ENCODE measurements around the gene STXBP4.

Gene STXBP4

DNA sequence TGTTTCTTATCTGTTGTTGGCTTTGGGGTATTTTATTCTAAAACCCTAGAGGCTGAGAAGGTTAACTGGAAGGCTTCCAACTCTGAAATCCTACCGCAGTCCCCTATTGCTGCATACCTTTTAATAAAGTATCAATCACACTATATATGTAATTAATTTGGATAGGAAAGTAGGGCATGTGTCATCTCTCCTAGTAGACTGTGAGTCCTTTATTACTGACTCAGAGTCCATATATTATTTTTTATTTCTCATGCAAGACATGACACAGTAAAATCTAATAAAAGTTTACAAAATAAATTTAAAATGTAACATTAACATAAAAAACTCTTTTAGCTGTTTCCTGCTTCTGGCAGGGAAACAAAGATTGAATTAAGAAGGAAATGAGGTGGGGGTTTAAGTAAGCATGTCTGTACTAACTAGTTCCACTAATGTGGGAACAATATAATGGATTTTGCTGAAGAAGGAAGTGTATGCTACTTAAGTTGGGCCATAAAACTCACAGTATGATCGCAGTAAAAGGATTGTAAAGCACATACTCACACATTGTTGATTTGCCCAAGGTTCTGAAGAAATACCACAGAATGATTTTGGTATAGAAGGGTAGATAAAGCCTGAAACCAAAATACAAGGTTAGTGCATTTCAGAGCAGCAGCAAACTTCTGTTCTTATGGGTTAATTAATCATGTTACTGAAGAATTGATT lies 198.6 kb downstream of the STXBP4 start:
- in situ Hi-C loops (cut with HindIII; ENCODE audit: low pct_ligation_motif_present, low sequenced_read_pairs), result no loop called here
- Histone ChIP-seq H3K27me3 (replicated peaks) (no peaks in the 10 kb centered on the region), H3K27ac (no peak overlapping the region), H3K4me3 (ENCODE audit: low read depth, low read length) (no peak overlapping the region), H3K36me3 (replicated peaks) (no peaks in the 10 kb centered on the region)
- no peak for DNase-seq
- TF ChIP-seq, protein P1, sequence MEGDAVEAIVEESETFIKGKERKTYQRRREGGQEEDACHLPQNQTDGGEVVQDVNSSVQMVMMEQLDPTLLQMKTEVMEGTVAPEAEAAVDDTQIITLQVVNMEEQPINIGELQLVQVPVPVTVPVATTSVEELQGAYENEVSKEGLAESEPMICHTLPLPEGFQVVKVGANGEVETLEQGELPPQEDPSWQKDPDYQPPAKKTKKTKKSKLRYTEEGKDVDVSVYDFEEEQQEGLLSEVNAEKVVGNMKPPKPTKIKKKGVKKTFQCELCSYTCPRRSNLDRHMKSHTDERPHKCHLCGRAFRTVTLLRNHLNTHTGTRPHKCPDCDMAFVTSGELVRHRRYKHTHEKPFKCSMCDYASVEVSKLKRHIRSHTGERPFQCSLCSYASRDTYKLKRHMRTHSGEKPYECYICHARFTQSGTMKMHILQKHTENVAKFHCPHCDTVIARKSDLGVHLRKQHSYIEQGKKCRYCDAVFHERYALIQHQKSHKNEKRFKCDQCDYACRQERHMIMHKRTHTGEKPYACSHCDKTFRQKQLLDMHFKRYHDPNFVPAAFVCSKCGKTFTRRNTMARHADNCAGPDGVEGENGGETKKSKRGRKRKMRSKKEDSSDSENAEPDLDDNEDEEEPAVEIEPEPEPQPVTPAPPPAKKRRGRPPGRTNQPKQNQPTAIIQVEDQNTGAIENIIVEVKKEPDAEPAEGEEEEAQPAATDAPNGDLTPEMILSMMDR (IDR thresholded peaks at IDR 0.05; ENCODE audit: low read depth, low read length, missing control alignments), result no peak

GRCh38 chr17:55168958-55169687 lies 200.6 kb downstream of the STXBP4 start:
- Histone ChIP-seq H3K27me3 (replicated peaks) (no peaks in the 10 kb centered on the region), H3K36me3 (replicated peaks) (no peaks in the 10 kb centered on the region), H3K4me3 (ENCODE audit: low read depth, low read length) (no peak overlapping the region), H3K27ac (no peak overlapping the region)
- DNase-seq, result no peak
- TF ChIP-seq, protein P1 (IDR thresholded peaks at IDR 0.05; ENCODE audit: low read depth, low read length, missing control alignments), result no peak
- in situ Hi-C loops (cut with HindIII; ENCODE audit: low pct_ligation_motif_present, low sequenced_read_pairs), result no loop called here

- no peaks in the 10 kb centered on the region for H3K36me3 ChIP-seq (replicated peaks)
- H3K4me3 ChIP-seq (ENCODE audit: low read depth, low read length), result no peak overlapping the region
- no peaks in the 10 kb centered on the region for H3K27me3 ChIP-seq (replicated peaks)
- TF ChIP-seq, protein P1 (IDR thresholded peaks at IDR 0.05; ENCODE audit: low read depth, low read length, missing control alignments), result no peak
- DNase-seq, result no peak
- in situ Hi-C loops (cut with HindIII; ENCODE audit: low pct_ligation_motif_present, low sequenced_read_pairs), result no loop called here
- no peak overlapping the region for H3K27ac ChIP-seq
Measured at GRCh38 chr17:55171634-55172328, 203.2 kb downstream of the STXBP4 start.

- in situ Hi-C loops (cut with HindIII; ENCODE audit: low pct_ligation_motif_present, low sequenced_read_pairs), result no loop called here
- no peak for DNase-seq
- Histone ChIP-seq H3K4me3 (ENCODE audit: low read depth, low read length) (no peak overlapping the region), H3K27me3 (replicated peaks) (no peaks in the 10 kb centered on the region), H3K36me3 (replicated peaks) (no peaks in the 10 kb centered on the region), H3K27ac (no peak overlapping the region)
- TF ChIP-seq, protein P1 (IDR thresholded peaks at IDR 0.05; ENCODE audit: low read depth, low read length, missing control alignments), result no peak
Measured at GRCh38 chr17:55172612-55173011, 204.0 kb downstream of the STXBP4 start.

GRCh38 chr17:55174133-55174532 lies 205.6 kb downstream of the STXBP4 start:
- no peak overlapping the region for H3K4me3 ChIP-seq (ENCODE audit: low read depth, low read length)
- TF ChIP-seq, protein P1 (IDR thresholded peaks at IDR 0.05; ENCODE audit: low read depth, low read length, missing control alignments), result no peak
- no peak overlapping the region for H3K27ac ChIP-seq
- in situ Hi-C loops (cut with HindIII; ENCODE audit: low pct_ligation_motif_present, low sequenced_read_pairs), result no loop called here
- no peak for DNase-seq
- no peaks in the 10 kb centered on the region for H3K36me3 ChIP-seq (replicated peaks)
- H3K27me3 ChIP-seq (replicated peaks), result no peaks in the 10 kb centered on the region
